Stimulated activated CD8-positive, alpha-beta memory T cell treated with anti-CD3 and anti-CD28 coated beads, Interleukin-7, amount 100 ng/mL, for 1 hour (primary cell): Measurements from ENCODE around the gene RPS6KA5.
"Not testable (repeated sequence)": the region's sequence is repeated elsewhere in the genome, so short reads cannot be mapped to it uniquely, and the experiment has no call there.

ENCODE experiments used
- DNase-seq, 2 donors: peaks; one replicate each; pipeline ENCODE4 v3.0.0-alpha.2; 2020; ENCODE audit warnings: low read depth in 2 of 2

The RPS6KA5 gene

DNA sequence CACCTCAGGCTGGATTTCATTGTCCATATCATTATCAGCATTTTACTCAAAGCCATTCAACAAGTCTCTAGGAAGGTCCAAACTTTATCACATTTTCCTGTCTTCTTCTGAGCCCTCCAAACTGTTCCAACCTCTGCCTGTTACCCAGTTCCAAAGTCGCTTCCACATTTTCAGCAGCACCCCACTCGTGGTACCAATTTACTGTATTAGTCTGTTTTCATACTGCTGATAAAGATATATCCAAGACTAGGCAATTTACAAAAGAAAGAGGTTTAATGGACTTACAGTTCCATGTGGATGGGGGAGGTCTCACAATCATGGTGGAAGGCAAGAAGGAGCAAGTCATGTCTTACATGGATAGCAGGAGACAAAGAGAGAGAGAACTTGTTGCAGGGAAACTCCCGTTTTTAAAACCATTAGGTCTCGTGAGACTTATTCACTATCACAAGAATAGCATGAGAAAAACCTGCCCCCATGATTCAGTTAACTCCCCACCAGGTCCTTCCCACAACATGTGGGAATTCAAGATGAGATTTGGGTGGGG, 121.1 kb downstream of the RPS6KA5 start:
- not testable (repeated sequence) for DNase-seq

DNA sequence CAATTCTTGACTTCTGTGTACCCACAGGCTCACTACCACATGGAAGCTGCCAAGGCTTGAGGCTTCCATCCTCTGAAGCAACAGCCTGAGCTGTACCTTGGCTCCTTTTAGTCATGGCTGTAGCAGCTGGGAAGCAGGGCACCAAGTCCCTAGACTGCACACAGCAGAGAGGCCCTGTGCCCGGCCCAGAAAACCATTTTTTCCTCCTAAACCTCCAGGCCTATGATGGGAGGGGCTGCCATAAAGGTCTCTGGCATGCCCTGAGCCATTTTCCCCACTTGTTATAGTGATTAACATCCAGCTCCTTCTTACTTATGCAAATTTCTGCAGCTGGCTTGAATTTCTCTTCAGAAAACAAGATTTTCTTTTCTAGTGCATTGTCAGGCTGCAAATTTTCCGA, 121.8 kb downstream of the RPS6KA5 start:
- no peak for DNase-seq

DNA sequence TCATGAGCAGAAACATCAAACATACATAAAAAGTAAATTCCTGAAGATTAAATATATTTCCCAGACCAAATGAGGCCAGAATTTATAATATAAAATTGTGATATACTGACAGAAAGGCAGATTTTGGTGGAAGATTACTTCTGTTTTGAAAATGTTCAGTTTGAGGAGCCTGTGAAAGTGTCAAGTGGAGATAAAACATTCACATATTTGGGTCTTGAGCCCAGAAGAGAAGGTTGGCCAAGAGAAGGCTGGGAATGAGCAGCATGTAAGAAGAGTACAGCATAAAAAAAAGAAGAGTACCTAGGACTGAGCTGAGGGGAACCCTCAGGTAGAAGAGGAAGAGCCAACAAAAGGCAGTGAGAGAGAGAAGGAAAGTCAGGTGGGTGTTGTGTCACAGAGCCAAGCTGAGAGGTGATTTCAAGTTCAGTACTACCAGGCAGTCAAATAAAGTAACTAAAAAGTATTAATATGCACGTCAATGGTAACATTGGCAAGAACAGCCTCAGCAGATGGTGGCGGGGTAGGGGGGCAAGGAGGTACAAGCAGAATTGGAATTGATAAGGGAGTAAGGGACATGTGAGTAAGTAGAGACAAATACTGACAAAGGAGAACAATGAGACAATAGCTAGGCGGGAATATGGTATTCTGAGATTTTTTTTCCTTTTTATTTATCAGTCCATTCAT, 123.5 kb downstream of the RPS6KA5 start:
- DNase-seq = no peak

GRCh38 chr14:90924621-90925340, 135.7 kb downstream of the RPS6KA5 start:
- DNase-seq = no peak

GRCh38 chr14:90922141-90922540, 138.3 kb downstream of the RPS6KA5 start:
- DNase-seq = no peak

DNA sequence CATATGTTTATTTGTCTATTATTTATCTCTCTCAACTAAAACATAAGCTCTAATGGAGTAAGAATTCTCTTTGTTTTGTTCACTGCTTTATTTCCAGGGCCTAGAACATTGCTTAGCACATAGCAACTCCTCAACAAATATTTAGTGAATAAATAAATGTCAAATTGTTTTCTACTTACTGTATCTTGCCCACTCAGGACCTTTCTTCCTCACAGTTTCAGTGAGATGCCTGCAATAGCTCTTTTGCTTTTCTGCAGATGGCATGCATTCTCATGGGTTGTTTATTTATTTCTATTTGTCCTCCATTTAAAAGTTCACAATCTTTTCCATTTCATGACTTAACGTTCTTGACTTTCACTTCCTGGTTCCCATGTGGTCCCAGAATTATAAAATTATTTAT, 149.3 kb downstream of the RPS6KA5 start:
- DNase-seq = no peak

DNA sequence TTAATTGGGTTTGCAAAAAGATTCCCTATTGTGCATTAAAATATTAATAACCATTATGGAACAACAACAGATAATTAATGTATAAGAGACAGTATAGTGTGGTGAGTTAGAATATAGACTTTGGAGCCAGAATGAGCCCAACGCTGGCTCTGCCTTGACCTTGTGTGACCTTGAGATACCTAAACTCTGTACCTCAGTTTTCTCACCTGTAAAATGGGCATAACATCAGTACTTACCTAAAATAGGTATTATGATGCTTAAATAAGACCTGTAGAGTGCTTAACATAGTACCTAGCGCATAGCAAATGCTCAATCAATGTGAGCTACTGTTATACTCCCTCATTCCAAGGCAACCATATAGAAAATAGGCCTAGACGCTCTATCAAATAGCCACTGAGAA, 153.3 kb downstream of the RPS6KA5 start:
- no peak for DNase-seq

GRCh38 chr14:90905531-90905930, 154.9 kb downstream of the RPS6KA5 start:
- no peak for DNase-seq

GRCh38 chr14:90903101-90903500, 157.3 kb downstream of the RPS6KA5 start:
- peak; percentile 4 to 10 for DNase-seq

DNA sequence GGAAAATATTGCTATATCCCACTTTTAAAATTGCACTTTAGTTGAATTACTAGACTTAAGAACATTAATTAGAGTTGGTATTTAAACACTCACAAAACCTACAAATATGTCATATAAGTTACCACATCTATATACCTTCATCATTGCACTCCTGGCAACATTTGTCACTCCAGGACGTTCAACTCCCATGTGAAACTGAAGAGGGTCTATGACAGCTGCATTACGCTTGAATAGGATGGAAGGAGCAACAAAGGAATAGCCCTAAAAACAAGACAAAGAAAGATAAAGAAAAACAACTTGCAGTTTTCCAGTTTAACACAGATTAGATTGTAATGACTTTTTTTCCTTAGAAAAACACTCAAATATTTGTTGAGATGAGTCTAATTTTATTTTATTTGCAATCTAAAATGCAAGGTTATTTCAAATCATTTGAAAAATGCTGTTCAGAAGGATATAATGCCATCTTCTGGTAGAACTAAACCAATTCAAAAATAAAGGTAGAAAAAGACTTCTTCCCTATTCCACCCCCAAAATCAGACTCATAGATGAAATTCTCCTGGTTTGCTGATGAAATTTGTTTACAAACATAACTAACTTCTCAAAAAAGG, 159.9 kb downstream of the RPS6KA5 start:
- DNase-seq = no peak

GRCh38 chr14:90897022-90897421, 163.4 kb downstream of the RPS6KA5 start:
- no peak for DNase-seq

GRCh38 chr14:90894241-90894640, 166.2 kb downstream of the RPS6KA5 start:
- DNase-seq = no peak

DNA sequence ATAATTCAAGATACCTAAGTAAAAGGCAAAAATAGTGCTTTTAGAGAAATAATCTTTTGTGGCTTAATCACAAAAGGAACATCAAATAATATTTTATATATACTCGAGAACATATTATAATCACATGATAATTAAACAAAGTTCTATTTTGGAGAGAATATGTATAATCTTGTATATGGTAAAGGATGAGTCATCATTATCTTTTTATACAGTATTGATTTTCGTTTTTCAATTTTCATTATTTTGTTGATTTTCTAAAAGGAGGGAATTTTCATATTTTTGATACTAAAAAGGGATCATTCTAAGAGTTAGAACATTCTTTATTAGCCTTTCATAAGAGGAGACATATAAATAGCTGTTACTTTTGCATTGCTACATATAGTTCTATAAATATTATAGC, 166.9 kb downstream of the RPS6KA5 start:
- no peak for DNase-seq

- no peak for DNase-seq
Measured at GRCh38 chr14:90892970-90893369, 167.5 kb downstream of the RPS6KA5 start.

GRCh38 chr14:90891326-90891725, 169.1 kb downstream of the RPS6KA5 start:
- DNase-seq = no peak

- no peak for DNase-seq
Measured at GRCh38 chr14:90890322-90891020, 170.0 kb downstream of the RPS6KA5 start.

GRCh38 chr14:90886297-90886815, 174.1 kb downstream of the RPS6KA5 start:
- DNase-seq = no peak

DNA sequence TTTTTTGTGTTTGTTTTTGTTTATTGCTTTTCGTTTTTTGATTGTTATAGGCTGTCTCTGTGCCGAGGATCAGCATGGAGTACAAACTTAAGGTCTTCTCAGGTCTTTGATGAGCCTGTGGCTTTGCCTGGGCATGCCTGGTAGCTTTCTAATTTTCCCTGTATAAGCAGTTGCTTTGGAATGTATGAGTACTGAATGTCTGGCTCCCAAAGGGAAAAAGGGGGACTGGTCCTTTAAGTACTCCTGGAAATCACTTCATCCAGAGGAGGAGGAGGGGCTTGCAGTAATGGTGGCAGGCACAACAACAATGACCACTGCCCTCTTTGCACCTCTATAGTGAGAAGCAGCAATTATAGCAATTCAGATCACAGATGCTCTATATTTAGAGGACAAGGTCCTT, 176.7 kb downstream of the RPS6KA5 start:
- no peak for DNase-seq

DNA sequence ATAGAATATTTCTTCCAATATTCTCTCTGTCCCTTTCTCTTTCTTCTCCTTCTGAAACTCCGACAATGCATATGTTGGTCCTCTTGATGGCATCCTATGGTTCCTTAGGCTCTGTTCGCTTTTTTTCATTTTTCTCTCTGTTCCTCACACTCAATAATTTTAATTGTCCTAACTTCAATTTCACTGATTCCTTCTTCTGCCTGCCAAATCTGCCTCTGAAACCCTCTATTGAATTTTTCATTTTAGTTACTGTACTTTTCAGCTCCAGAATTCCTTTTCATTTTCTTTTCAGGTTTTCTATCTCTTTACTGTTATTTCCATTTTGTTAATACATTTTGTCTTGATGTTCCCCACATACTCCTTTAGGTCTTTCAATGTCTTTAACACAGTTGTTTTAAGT, 177.2 kb downstream of the RPS6KA5 start:
- no peak for DNase-seq

GRCh38 chr14:90880282-90880681, 180.2 kb downstream of the RPS6KA5 start:
- DNase-seq = no peak

DNA sequence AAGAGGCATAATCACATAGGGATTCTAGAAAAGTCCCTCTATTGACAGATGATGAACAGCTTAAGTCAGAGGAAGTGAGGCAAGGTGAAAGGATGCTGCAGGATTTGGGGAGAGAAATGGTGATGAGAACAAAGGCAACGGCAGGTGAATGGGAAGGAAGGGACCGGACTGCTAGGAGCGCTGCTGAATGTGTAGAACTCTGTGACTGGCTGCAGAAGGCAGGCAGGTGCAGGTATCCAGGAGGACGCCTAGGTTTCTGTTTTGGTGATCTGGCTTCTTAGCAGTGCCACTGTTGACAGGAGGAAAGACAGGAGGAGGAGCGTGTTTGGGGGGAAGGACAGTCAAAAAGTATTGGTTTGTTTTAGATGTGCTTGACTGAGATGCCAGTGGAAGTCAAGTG, 185.8 kb downstream of the RPS6KA5 start:
- no peak for DNase-seq
